ENCODE results near the gene INTS3. TPM values are rescaled to one million over a fixed set of nuclear protein-coding genes. Genes with fewer than 3 reads are reported as not detected.
"Not testable (repeated sequence)": the region's sequence is repeated elsewhere in the genome, so short reads cannot be mapped to it uniquely, and the experiment has no call there.

INTS3 gene
- total RNA-seq, 2 donors from 2014 or later, result 41.4 to 49.0 TPM

GRCh38 chr1:153698020-153698922, 29.6 kb upstream of the INTS3 start:
- DNase-seq (ENCODE audit: low spot score), result peak; percentile 95
- intact Hi-C loops (cut with DNase I), result no loop called here

- no peak for DNase-seq (ENCODE audit: low spot score)
- intact Hi-C loops (cut with DNase I), result no loop called here
Measured at GRCh38 chr1:153698923-153699714, 28.7 kb upstream of the INTS3 start.

- DNase-seq (ENCODE audit: low spot score), result no peak
- intact Hi-C loops (cut with DNase I), result no loop called here
Measured at GRCh38 chr1:153699768-153700167, 28.1 kb upstream of the INTS3 start.

- DNase-seq (ENCODE audit: low spot score), result no peak
- intact Hi-C loops (cut with DNase I), result no loop called here
Measured at GRCh38 chr1:153705484-153705883, 22.4 kb upstream of the INTS3 start.

GRCh38 chr1:153711026-153711425, 16.8 kb upstream of the INTS3 start:
- intact Hi-C loops (cut with DNase I), result no loop called here
- DNase-seq (ENCODE audit: low spot score), result no peak

- DNase-seq (ENCODE audit: low spot score); intact Hi-C loops (cut with DNase I): not testable (repeated sequence)
Measured at GRCh38 chr1:153716211-153716610, 11.6 kb upstream of the INTS3 start.

GRCh38 chr1:153717330-153717729, 10.5 kb upstream of the INTS3 start:
- no peak for DNase-seq (ENCODE audit: low spot score)
- intact Hi-C loops (cut with DNase I), result no loop called here

GRCh38 chr1:153723687-153724086, 4.2 kb upstream of the INTS3 start:
- peak; percentile 25 for DNase-seq (ENCODE audit: low spot score)
- intact Hi-C loops (cut with DNase I), result no loop called here

- peak; percentile 9 for DNase-seq (ENCODE audit: low spot score)
Measured at GRCh38 chr1:153724634-153725033, 3.2 kb upstream of the INTS3 start.

GRCh38 chr1:153728305-153729066, 636 bp downstream of the INTS3 start:
- intact Hi-C loops (cut with DNase I), result no loop called here
- DNase-seq (ENCODE audit: low spot score), result peak; percentile 85

More at GRCh38 chr1:153724634-153725033, 3.2 kb upstream of the INTS3 start:
- intact Hi-C loops (cut with DNase I), result not testable (repeated sequence)

GRCh38 chr1:153730468-153730988, 2.7 kb downstream of the INTS3 start:
- intact Hi-C loops (cut with DNase I), result no loop called here
- no peak for DNase-seq (ENCODE audit: low spot score)

- intact Hi-C loops (cut with DNase I), result no loop called here
- no peak for DNase-seq (ENCODE audit: low spot score)
Measured at GRCh38 chr1:153733970-153734369, 6.1 kb downstream of the INTS3 start.

GRCh38 chr1:153734396-153735089, 6.7 kb downstream of the INTS3 start:
- DNase-seq (ENCODE audit: low spot score), result peak; percentile 52
- intact Hi-C loops (cut with DNase I), result no loop called here

GRCh38 chr1:153735090-153735420, 7.2 kb downstream of the INTS3 start:
- no peak for DNase-seq (ENCODE audit: low spot score)
- intact Hi-C loops (cut with DNase I), result no loop called here

- no peak for DNase-seq (ENCODE audit: low spot score)
- intact Hi-C loops (cut with DNase I), result no loop called here
Measured at GRCh38 chr1:153741986-153742385, 14.1 kb downstream of the INTS3 start.

GRCh38 chr1:153742411-153743142, 14.7 kb downstream of the INTS3 start:
- no peak for DNase-seq (ENCODE audit: low spot score)
- intact Hi-C loops (cut with DNase I), result no loop called here

GRCh38 chr1:153745417-153745816, 17.6 kb downstream of the INTS3 start:
- no peak for DNase-seq (ENCODE audit: low spot score)
- intact Hi-C loops (cut with DNase I), result no loop called here

- intact Hi-C loops (cut with DNase I), result no loop called here
- DNase-seq (ENCODE audit: low spot score), result no peak
Measured at GRCh38 chr1:153746174-153746573, 18.3 kb downstream of the INTS3 start.

Data from posterior vena cava (tissue), 2 donors.